ENCODE measurements around the gene HAUS1.

DNA sequence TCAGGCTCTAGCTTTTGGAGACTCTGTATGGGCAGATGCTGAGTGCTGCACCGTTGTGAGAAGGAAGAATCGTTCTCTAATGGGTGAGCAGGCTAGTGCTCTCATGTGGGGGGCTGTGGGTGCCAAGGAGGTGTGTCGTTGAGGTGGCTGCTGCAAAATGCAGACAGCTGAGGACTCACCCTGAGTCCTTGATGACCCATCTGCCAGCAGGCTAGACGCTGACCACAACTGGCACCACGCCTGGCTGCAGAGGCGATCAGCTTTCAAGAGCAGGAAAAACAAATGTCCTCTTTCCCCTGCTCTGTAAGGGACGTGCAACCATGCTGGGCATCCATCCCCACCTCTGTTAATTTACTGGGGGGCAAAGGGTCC, 48.2 kb downstream of the HAUS1 start:
- TF ChIP-seq, protein P1, sequence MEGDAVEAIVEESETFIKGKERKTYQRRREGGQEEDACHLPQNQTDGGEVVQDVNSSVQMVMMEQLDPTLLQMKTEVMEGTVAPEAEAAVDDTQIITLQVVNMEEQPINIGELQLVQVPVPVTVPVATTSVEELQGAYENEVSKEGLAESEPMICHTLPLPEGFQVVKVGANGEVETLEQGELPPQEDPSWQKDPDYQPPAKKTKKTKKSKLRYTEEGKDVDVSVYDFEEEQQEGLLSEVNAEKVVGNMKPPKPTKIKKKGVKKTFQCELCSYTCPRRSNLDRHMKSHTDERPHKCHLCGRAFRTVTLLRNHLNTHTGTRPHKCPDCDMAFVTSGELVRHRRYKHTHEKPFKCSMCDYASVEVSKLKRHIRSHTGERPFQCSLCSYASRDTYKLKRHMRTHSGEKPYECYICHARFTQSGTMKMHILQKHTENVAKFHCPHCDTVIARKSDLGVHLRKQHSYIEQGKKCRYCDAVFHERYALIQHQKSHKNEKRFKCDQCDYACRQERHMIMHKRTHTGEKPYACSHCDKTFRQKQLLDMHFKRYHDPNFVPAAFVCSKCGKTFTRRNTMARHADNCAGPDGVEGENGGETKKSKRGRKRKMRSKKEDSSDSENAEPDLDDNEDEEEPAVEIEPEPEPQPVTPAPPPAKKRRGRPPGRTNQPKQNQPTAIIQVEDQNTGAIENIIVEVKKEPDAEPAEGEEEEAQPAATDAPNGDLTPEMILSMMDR (IDR thresholded peaks at IDR 0.05; ENCODE audit: control extremely low read depth in 1 of 3, insufficient read depth in 1 of 3, low read depth in 1 of 3, low read length in 3 of 3): no peak
- TF ChIP-seq, protein P2, sequence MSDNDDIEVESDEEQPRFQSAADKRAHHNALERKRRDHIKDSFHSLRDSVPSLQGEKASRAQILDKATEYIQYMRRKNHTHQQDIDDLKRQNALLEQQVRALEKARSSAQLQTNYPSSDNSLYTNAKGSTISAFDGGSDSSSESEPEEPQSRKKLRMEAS (IDR thresholded peaks at IDR 0.05): no peak
- TF ChIP-seq POLR2AphosphoS5 (IDR thresholded peaks at IDR 0.05; ENCODE audit: low read depth, low read length) (no peak), POLR2A (IDR thresholded peaks at IDR 0.05; ENCODE audit: control extremely low read depth in 1 of 2, low read depth in 2 of 2, low read length in 2 of 2) (no peak), RNF2 (IDR thresholded peaks at IDR 0.05; ENCODE audit: borderline replicate concordance, low read depth, low read length, missing control alignments, poor library complexity, severe bottlenecking) (no peak), EP300 (IDR thresholded peaks at IDR 0.05; ENCODE audit: borderline replicate concordance in 1 of 2, low read depth in 2 of 2, low read length in 2 of 2) (no peak), TCF12 (IDR thresholded peaks at IDR 0.05; ENCODE audit: low read depth, low read length) (no peak), SIX5 (IDR thresholded peaks at IDR 0.05; ENCODE audit: low read depth, low read length) (no peak), JUND (IDR thresholded peaks at IDR 0.05; ENCODE audit: low read length) (no peak), SIN3A (conservative IDR thresholded peaks at IDR 0.05 in 1 of 2, IDR thresholded peaks at IDR 0.05 in 1 of 2; ENCODE audit: low read depth in 1 of 2, low read length in 2 of 2) (no peak)
